VCaP (cell line): Measurements from ENCODE around the gene EPHA7.

ENCODE experiments used
- H3K27ac ChIP-seq: fragments of 450-650 bp; 2 replicates; pipeline ENCODE4 v1.5.1; 2017
- TF ChIP-seq, protein P1 (sequence below): fragments of 450-650 bp; conservative IDR thresholded peaks from 2 replicates; pipeline ENCODE4 v1.5.1; 2017; ENCODE audit warnings: mild to moderate bottlenecking, moderate library complexity

The EPHA7 gene

GRCh38 chr6:93419304-93420162 is at the start of gene EPHA7:
Gene EPHA7, minus strand, starts transcription at chr6:93419559. Its CDS starts 218 bp downstream, at chr6:93419341.
- TF ChIP-seq, protein P1, sequence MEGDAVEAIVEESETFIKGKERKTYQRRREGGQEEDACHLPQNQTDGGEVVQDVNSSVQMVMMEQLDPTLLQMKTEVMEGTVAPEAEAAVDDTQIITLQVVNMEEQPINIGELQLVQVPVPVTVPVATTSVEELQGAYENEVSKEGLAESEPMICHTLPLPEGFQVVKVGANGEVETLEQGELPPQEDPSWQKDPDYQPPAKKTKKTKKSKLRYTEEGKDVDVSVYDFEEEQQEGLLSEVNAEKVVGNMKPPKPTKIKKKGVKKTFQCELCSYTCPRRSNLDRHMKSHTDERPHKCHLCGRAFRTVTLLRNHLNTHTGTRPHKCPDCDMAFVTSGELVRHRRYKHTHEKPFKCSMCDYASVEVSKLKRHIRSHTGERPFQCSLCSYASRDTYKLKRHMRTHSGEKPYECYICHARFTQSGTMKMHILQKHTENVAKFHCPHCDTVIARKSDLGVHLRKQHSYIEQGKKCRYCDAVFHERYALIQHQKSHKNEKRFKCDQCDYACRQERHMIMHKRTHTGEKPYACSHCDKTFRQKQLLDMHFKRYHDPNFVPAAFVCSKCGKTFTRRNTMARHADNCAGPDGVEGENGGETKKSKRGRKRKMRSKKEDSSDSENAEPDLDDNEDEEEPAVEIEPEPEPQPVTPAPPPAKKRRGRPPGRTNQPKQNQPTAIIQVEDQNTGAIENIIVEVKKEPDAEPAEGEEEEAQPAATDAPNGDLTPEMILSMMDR, result no peak
- no peak within 1 kb of the TSS for H3K27ac ChIP-seq

DNA sequence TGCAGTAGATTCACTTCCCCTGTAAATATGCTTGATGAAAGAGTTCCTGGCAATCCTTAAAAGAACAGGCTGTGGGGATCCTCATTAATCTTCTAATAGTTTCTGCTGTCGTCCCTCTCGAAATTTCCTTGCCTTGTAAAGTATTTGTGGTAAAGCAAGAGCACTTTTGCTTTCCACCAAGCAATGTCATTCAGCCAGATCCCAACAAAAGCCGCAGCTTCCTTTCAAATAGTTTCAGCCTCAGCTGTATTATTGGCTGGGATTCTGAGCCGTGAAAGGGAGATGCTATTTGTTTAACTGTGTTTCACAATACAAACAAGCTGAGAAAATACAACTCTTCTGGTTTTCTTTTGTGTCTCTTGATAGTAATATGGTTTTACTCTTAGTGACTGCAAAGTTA is 48.9 kb upstream of the EPHA7 start:
- H3K27ac ChIP-seq, result no peak overlapping the region
- TF ChIP-seq, protein P1, result no peak

- TF ChIP-seq, protein P1, result no peak
- H3K27ac ChIP-seq, result no peak overlapping the region
These were observed 35.2 kb upstream of the EPHA7 start for GRCh38 chr6:93454533-93454932.

DNA sequence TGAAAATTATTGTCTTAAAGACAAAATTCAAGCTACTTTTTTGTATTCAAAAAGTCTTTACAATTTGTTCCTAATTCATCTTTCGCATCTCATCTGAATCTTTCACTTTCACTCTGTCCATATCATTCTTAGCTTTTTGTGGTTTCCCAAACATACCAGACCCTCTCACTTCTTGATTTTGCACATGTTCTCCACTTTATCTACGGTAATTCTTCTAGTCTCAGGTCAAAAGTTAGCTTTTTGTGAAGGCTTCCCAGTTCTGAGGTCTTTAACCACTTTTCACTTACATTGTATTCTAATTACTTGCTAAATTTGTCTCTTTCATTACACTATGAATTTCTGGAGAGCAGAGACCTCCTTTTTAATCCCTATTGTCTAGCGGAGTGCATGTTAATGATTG is 34.6 kb upstream of the EPHA7 start:
- H3K27ac ChIP-seq, result no peak overlapping the region
- TF ChIP-seq, protein P1, result no peak

DNA sequence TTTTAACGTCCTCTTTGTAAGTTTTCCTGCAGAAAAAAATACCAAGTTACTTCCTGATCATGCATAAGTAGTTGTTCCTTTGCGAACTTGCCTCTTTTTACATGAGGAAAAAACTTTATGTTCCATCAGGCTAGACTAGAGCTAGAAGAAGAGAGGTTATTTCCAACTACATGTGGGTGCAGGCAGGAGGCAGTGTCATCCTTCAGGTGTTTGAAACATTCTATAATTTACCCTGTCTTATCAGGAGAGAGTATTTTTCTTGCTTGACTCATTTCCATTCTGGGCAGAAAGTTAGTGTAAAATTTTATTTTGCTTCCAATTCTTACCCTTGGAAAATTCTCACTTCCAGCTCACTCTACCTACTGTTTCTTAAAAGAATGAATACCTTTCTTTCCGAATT is 28.5 kb upstream of the EPHA7 start:
- no peak overlapping the region for H3K27ac ChIP-seq
- TF ChIP-seq, protein P1, result peak; percentile 19; the same call in 1 of the 2 replicates

GRCh38 chr6:93437491-93437890 is 18.1 kb upstream of the EPHA7 start:
- TF ChIP-seq, protein P1, result no peak
- no peak overlapping the region for H3K27ac ChIP-seq

- TF ChIP-seq, protein P1, result no peak
- H3K27ac ChIP-seq, result no peak overlapping the region
These were observed 14.2 kb upstream of the EPHA7 start for GRCh38 chr6:93433592-93433991.
